Prostate gland (tissue), 2 donors: ENCODE results near the gene EPHA2. TPM values are rescaled to one million over a fixed set of nuclear protein-coding genes. Genes with fewer than 3 reads are reported as not detected.

ENCODE experiments used
- DNase-seq: peaks from one replicate; pipeline ENCODE4 v3.0.0-alpha.2; 2019; ENCODE audit warnings: low spot score
- H3K27ac ChIP-seq, 2 donors: fragments of 200-600 bp; sonication (generic); 2 replicates each; pipeline ENCODE4 v1.5.1; 2017 to 2019
- H3K27me3 ChIP-seq: fragments of 200-600 bp; sonication (generic); replicated peaks from 2 replicates; pipeline ENCODE4 v1.5.1; 2019; ENCODE audit not compliant: insufficient read depth
- H3K36me3 ChIP-seq, 2 donors: fragments of 200-600 bp; sonication (generic); 1 replicate in 1 of 2; 2 replicates in 1 of 2; pipeline versions ENCODE4 v1.5.1 to v1.8.1; 2017 to 2019
- H3K4me1 ChIP-seq: fragments of 200-600 bp; sonication (generic); replicated peaks from 2 replicates; pipeline ENCODE4 v1.5.1; 2019
- H3K4me3 ChIP-seq, 2 donors: fragments of 200-600 bp; sonication (generic); 2 replicates each; pipeline ENCODE4 v1.5.1; 2017 to 2019
- H3K9me3 ChIP-seq: fragments of 200-600 bp; sonication (generic); 2 replicates; pipeline ENCODE4 v1.5.1; 2017
- CTCF ChIP-seq, 4 experiments: fragments of 200-600 bp in 2 of 4; fragments of 450-650 bp in 2 of 4; sonication (generic) in 2 of 4; IDR thresholded peaks; 1 replicate in 3 of 4; 2 replicates in 1 of 4; pipeline ENCODE4 v1.5.1; 2016 to 2019; ENCODE audit warnings: antibody characterized with exemption in 4 of 4, mild to moderate bottlenecking in 2 of 4, moderate library complexity in 2 of 4
- POLR2A ChIP-seq: fragments of 450-650 bp; IDR thresholded peaks from one replicate; pipeline ENCODE4 v1.6.1; 2016; ENCODE audit warnings: antibody characterized with exemption, mild to moderate bottlenecking
- POLR2AphosphoS5 ChIP-seq: sonication (generic); formaldehyde crosslinking; IDR thresholded peaks from one replicate; pipeline ENCODE4 v1.6.1; 2017; ENCODE audit warnings: antibody characterized with exemption
- WGBS: methylation state at CpG from one replicate; pipeline ENCODE4 v1.1.5; 2018; 5-methylcytosine and 5-hydroxymethylcytosine counted together
- intact Hi-C: fragments of 100-400 bp; cut with DNase I; formaldehyde crosslinking; loops from one replicate; pipeline ENCODE4 v1.14.2; 2022
- total RNA-seq, 2 donors: library from RNA; depleted of rRNA; stranded (reverse); fragments of >200 nt; gene quantifications; one replicate each; pipeline ENCODE4 v1.1.0, GENCODE V29; 2016

EPHA2 gene
- total RNA-seq, 2 donors from 2014 or later, result 14.8 to 17.7 TPM

- intact Hi-C loops, result no loop called here
- no peak overlapping the region for H3K4me3 ChIP-seq
- H3K27me3 ChIP-seq, result no peaks in the 10 kb centered on the region
- H3K4me1 ChIP-seq, result peaks cover 4% of the 10 kb centered on the region
- TF ChIP-seq POLR2A (no peak), POLR2AphosphoS5 (no peak), CTCF (IDR thresholded peaks at IDR 0.05) (no peak)
- WGBS, result 57% methylated on average over 6 of the region's 6 CpGs
- H3K36me3 ChIP-seq, result no peaks in the 10 kb centered on the region
- H3K9me3 ChIP-seq, result no peaks in the 10 kb centered on the region
- no peak overlapping the region for H3K27ac ChIP-seq
- no peak for DNase-seq
Measured at GRCh38 chr1:16128338-16128741, 27.5 kb downstream of the EPHA2 start.

- TF ChIP-seq POLR2A (no peak), CTCF (IDR thresholded peaks at IDR 0.05) (no peak), POLR2AphosphoS5 (no peak)
- no peaks in the 10 kb centered on the region for H3K36me3 ChIP-seq
- intact Hi-C loops, result no loop called here
Measured at GRCh38 chr1:16127676-16128337, 28.1 kb downstream of the EPHA2 start.

GRCh38 chr1:16126743-16127515, 28.9 kb downstream of the EPHA2 start:
- Histone ChIP-seq H3K4me3 (no peak overlapping the region), H3K4me1 (peaks cover 6% of the 10 kb centered on the region), H3K27me3 (no peaks in the 10 kb centered on the region), H3K36me3 (no peaks in the 10 kb centered on the region), H3K27ac (no peak overlapping the region), H3K9me3 (no peaks in the 10 kb centered on the region)
- DNase-seq, result no peak
- intact Hi-C loops, result no loop called here
- TF ChIP-seq POLR2A, result no peak
- TF ChIP-seq POLR2AphosphoS5, result no peak
- TF ChIP-seq CTCF (IDR thresholded peaks at IDR 0.05), result no peak
- WGBS, result 92% methylated on average over 12 of the region's 12 CpGs

More at GRCh38 chr1:16127676-16128337, 28.1 kb downstream of the EPHA2 start:
- no peak overlapping the region for H3K27ac ChIP-seq
- H3K9me3 ChIP-seq, result no peaks in the 10 kb centered on the region
- H3K4me3 ChIP-seq, result no peak overlapping the region
- WGBS, result 77% methylated on average over 17 of the region's 17 CpGs
- peaks cover 4% of the 10 kb centered on the region for H3K4me1 ChIP-seq
- no peak for DNase-seq
- no peaks in the 10 kb centered on the region for H3K27me3 ChIP-seq

GRCh38 chr1:16126160-16126559, 29.7 kb downstream of the EPHA2 start:
- intact Hi-C loops, result no loop called here
- TF ChIP-seq POLR2A (no peak), POLR2AphosphoS5 (no peak), CTCF (IDR thresholded peaks at IDR 0.05) (no peak)
- Histone ChIP-seq H3K9me3 (no peaks in the 10 kb centered on the region), H3K36me3 (no peaks in the 10 kb centered on the region), H3K27ac (no peak overlapping the region), H3K27me3 (no peaks in the 10 kb centered on the region), H3K4me1 (peaks cover 10% of the 10 kb centered on the region), H3K4me3 (no peak overlapping the region)
- no peak for DNase-seq
- 58% methylated on average over 9 of the region's 9 CpGs for WGBS
